Fibroblast of skin of left biceps (primary cell): ENCODE results near the gene PPP2R5C.
"Not testable (repeated sequence)": the region's sequence is repeated elsewhere in the genome, so short reads cannot be mapped to it uniquely, and the experiment has no call there.

Experiments
- DNase-seq, 2 experiments: peaks; one replicate each; pipeline ENCODE4 v3.0.0-alpha.2; 2013; ENCODE audit warnings: low read depth in 2 of 2

PPP2R5C gene

GRCh38 chr14:101966742-101967141 lies 205.2 kb downstream of the PPP2R5C start:
- no peak for DNase-seq

DNA sequence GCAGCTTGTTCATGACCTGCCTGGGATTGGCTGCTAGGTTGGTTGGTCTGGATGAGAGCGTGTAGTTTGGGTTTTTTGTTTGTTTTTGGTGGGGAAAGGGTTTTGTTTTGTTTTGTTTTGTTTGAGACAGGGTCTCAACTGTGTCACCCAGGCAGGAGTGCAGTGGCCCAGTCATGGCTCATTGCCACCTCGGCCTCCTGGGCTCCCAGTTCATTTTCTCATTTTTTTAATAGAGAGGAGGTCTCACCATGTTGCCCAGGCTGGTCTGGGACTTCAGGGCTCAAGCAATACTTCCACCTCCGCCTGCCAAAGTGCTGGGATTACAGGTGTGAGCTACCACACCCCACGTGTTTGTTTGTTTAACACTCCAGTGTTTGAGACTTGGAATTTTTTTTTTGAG lies 206.7 kb downstream of the PPP2R5C start:
- no peak for DNase-seq

- DNase-seq = no peak
Observed at GRCh38 chr14:101969481-101969880, 208.0 kb downstream of the PPP2R5C start.

DNA sequence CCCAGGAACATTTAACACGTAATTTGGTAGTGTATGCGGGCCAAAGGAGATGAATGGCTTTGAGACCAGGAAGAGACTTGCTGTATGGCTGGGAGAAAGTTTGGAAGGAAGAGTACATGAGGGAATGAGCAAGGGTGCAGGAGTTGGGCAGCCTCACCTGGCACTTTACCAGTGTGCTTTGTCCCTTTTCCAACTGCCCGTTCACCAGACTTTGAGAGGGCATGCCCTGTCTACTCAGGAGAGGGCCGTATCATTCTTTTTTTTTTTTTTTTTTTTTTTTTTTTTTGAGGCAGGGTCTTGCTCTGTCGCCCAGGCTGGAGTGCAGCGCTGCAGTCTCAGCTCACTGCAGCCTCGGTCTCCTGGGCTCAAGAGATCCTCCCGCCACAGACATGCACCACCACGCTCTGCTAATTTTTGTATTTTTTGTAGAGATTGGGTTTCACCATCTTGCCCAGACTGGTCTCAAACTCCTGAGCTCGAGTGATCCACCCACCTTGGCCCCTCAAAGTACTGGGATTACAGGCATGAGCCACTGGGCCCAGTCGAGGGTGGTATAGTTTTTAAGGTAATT lies 209.4 kb downstream of the PPP2R5C start:
- DNase-seq = no peak

- not testable (repeated sequence) for DNase-seq
Observed at GRCh38 chr14:101971458-101971857, 209.9 kb downstream of the PPP2R5C start.

GRCh38 chr14:101972126-101972866 lies 210.8 kb downstream of the PPP2R5C start:
- peak; percentile 99 for DNase-seq

GRCh38 chr14:101973356-101973755 lies 211.8 kb downstream of the PPP2R5C start:
- no peak for DNase-seq

DNA sequence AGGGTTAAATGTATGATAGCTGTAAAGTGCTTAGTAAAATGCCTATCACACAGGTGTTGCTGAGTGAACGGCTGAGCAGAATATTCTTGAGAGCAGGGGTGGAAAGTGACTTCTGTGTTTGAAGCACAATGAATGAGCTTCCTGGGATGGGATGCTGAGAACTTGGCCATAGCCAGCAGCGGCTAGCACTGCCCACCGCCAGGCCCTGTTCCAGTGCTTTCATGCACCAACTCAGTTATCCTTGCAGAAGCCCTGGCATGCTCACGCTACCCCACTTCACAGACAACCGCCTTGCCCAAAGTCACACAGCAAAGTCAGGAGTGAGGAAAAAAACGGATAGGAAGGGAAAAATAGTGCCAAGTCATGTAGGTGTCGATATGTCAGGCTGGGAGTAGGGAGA lies 213.7 kb downstream of the PPP2R5C start:
- DNase-seq = no peak
